SK-N-SH (cell line): Measurements from ENCODE around the gene COX5B.

Experiments used
- CHD2 ChIP-seq: fragments of 150-350 bp; IDR thresholded peaks from 2 replicates; pipeline ENCODE4 v1.6.1; 2018; ENCODE audit warnings: low read length; ENCODE audit not compliant: partially characterized antibody
- EP300 ChIP-seq, 2 experiments: IDR thresholded peaks; 2 replicates each; pipeline versions ENCODE4 v1.4.0 to v1.6.1; 2012; ENCODE audit warnings: borderline replicate concordance in 1 of 2, low read depth in 1 of 2, low read length in 1 of 2
- GABPA ChIP-seq: IDR thresholded peaks from 2 replicates; pipeline ENCODE4 v1.4.0; 2012; ENCODE audit warnings: low read depth, mild to moderate bottlenecking
- JUND ChIP-seq: IDR thresholded peaks from 2 replicates; pipeline ENCODE4 v1.4.0; 2012
- POLR2AphosphoS5 ChIP-seq: IDR thresholded peaks from 2 replicates; pipeline ENCODE4 v1.6.1; 2012; ENCODE audit warnings: low read depth, low read length
- SIN3A ChIP-seq: IDR thresholded peaks from 2 replicates; pipeline ENCODE4 v1.6.1; 2012; ENCODE audit warnings: low read depth, mild to moderate bottlenecking, low read length, moderate library complexity, borderline replicate concordance
- SMC3 ChIP-seq: IDR thresholded peaks from 2 replicates; pipeline ENCODE4 v1.6.1; 2012; ENCODE audit warnings: low read depth, low read length, improper control_type of control experiment
- TCF12 ChIP-seq: IDR thresholded peaks from 2 replicates; pipeline ENCODE4 v1.4.0; 2012
- TEAD4 ChIP-seq: IDR thresholded peaks from 2 replicates; pipeline ENCODE4 v1.4.0; 2012; ENCODE audit warnings: mild to moderate bottlenecking, borderline replicate concordance; ENCODE audit not compliant: insufficient read depth
- YY1 ChIP-seq: IDR thresholded peaks from 2 replicates; pipeline ENCODE4 v1.4.0; 2012; ENCODE audit warnings: low read depth, mild to moderate bottlenecking
- TF ChIP-seq, protein P1 (sequence below): fragments of 200-600 bp; sonication (generic); IDR thresholded peaks from 2 replicates; pipeline ENCODE4 v1.6.1; 2017; ENCODE audit warnings: antibody characterized with exemption, mild to moderate bottlenecking, moderate library complexity
- TF ChIP-seq, protein P2 (sequence below): IDR thresholded peaks from 2 replicates; pipeline ENCODE4 v1.4.0; 2012; ENCODE audit warnings: low read depth, borderline replicate concordance
- TF ChIP-seq, protein P3 (sequence below): IDR thresholded peaks from 2 replicates; pipeline ENCODE4 v1.4.0; 2012; ENCODE audit warnings: low read depth

DNA sequence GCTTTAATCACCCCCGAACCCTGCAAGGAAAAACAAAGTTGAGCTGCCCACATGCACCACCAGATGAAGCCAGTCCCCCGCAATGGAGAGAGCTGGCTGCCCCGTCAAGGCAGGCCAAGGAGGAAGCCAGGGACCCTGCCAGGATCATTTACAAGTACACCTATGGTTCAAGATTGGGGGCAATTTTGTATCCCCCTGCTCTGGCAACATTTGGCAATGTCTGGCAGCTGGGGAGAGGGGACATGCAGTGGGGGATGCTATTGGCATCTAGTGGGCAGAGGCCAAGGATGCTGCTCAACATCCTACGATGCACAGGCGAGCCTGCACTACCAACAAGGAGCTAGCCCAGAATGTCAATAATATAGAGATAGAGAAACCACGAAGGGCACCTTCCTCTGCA is 16.1 kb downstream of the COX5B start:
- no peak for TF ChIP-seq POLR2AphosphoS5
- TF ChIP-seq EP300 (IDR thresholded peaks at IDR 0.05; ENCODE audit: borderline replicate concordance in 1 of 2, low read depth in 1 of 2, low read length in 1 of 2), result no peak
- TF ChIP-seq, protein P1, sequence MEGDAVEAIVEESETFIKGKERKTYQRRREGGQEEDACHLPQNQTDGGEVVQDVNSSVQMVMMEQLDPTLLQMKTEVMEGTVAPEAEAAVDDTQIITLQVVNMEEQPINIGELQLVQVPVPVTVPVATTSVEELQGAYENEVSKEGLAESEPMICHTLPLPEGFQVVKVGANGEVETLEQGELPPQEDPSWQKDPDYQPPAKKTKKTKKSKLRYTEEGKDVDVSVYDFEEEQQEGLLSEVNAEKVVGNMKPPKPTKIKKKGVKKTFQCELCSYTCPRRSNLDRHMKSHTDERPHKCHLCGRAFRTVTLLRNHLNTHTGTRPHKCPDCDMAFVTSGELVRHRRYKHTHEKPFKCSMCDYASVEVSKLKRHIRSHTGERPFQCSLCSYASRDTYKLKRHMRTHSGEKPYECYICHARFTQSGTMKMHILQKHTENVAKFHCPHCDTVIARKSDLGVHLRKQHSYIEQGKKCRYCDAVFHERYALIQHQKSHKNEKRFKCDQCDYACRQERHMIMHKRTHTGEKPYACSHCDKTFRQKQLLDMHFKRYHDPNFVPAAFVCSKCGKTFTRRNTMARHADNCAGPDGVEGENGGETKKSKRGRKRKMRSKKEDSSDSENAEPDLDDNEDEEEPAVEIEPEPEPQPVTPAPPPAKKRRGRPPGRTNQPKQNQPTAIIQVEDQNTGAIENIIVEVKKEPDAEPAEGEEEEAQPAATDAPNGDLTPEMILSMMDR, result no peak
- TF ChIP-seq, protein P2, sequence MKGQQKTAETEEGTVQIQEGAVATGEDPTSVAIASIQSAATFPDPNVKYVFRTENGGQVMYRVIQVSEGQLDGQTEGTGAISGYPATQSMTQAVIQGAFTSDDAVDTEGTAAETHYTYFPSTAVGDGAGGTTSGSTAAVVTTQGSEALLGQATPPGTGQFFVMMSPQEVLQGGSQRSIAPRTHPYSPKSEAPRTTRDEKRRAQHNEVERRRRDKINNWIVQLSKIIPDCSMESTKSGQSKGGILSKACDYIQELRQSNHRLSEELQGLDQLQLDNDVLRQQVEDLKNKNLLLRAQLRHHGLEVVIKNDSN, result no peak
- TF ChIP-seq TCF12, result no peak
- no peak for TF ChIP-seq SIN3A
- TF ChIP-seq YY1, result no peak
- no peak for TF ChIP-seq SMC3
- TF ChIP-seq TEAD4, result no peak
- TF ChIP-seq CHD2, result no peak
- TF ChIP-seq, protein P3, sequence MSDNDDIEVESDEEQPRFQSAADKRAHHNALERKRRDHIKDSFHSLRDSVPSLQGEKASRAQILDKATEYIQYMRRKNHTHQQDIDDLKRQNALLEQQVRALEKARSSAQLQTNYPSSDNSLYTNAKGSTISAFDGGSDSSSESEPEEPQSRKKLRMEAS, result no peak
- no peak for TF ChIP-seq JUND
- TF ChIP-seq GABPA, result no peak
